DOHH2 (cell line): ENCODE results near the gene KIAA0040.

Source experiments
- EZH2phosphoT487 ChIP-seq: fragments of 200-600 bp; sonication (generic); IDR thresholded peaks from 2 replicates; pipeline ENCODE4 v1.6.1; 2017; ENCODE audit warnings: borderline replicate concordance, mild to moderate bottlenecking, antibody characterized with exemption, low read length, moderate library complexity, mixed read lengths
- TF ChIP-seq, protein P1 (sequence below): fragments of 200-600 bp; sonication (generic); IDR thresholded peaks from one replicate; pipeline ENCODE4 v1.5.1; 2014; ENCODE audit warnings: antibody characterized with exemption, mild to moderate bottlenecking, low read depth, low read length; ENCODE audit not compliant: poor library complexity, severe bottlenecking

DNA sequence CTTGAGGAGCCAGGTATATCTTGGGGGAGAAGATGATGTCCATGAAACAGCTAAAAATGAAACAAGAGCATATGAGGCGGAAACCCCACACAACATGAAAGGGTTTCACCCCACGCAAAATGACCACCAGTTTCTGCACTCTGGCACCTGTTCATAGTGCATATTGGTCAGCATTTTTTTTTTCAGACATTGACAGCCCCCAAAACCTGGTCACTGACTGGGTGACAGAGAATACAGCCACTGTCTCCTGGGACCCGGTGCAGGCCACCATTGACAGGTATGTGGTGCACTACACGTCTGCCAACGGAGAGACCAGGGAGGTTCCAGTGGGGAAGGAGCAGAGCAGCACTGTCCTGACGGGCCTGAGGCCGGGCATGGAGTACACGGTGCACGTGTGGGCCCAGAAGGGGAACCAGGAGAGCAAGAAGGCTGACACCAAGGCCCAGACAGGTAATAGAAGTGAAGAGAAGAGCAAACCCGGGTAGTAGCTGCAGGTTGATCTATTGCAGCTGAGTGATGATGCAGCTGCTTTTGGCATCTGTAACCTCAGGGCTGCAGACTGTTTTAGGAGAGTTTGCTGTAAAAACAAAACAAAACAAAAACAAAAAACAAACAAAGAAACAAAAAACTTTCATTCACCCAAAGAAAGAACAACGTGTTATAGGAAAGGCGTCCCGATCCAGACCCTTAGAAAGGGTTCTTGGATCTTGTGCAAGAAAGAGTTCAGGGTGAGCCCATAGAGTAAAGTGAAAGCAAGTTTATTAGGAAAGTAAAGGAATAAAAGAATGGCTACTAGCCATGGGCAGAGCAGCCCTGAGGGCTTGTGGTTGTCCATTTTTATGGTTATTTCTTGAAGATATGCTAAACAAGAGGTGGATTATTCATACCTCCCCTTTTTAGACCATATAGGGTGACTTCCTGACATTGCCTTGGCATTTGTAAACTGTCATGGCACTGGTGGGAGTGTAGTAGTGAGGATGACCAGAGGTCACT, 73.9 kb downstream of the KIAA0040 start:
- TF ChIP-seq, protein P1, sequence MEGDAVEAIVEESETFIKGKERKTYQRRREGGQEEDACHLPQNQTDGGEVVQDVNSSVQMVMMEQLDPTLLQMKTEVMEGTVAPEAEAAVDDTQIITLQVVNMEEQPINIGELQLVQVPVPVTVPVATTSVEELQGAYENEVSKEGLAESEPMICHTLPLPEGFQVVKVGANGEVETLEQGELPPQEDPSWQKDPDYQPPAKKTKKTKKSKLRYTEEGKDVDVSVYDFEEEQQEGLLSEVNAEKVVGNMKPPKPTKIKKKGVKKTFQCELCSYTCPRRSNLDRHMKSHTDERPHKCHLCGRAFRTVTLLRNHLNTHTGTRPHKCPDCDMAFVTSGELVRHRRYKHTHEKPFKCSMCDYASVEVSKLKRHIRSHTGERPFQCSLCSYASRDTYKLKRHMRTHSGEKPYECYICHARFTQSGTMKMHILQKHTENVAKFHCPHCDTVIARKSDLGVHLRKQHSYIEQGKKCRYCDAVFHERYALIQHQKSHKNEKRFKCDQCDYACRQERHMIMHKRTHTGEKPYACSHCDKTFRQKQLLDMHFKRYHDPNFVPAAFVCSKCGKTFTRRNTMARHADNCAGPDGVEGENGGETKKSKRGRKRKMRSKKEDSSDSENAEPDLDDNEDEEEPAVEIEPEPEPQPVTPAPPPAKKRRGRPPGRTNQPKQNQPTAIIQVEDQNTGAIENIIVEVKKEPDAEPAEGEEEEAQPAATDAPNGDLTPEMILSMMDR = no peak
- no peak for TF ChIP-seq EZH2phosphoT487
